SK-N-SH treated with all-trans-retinoic acid at 6 μM for 48 hours (cell line): ENCODE measurements around the gene ZDHHC8.

ENCODE experiments used
- ATAC-seq: fragments of 200-7000 bp; cut with Tn5 transposase; 3 replicates; pipeline ENCODE4 v1.9.1; 2020; ENCODE audit warnings: mild to moderate bottlenecking, moderate library complexity
- ARNTL ChIP-seq: fragments of 450-650 bp; formaldehyde crosslinking; IDR thresholded peaks from 2 replicates; pipeline ENCODE4 v1.5.0; 2020; ENCODE audit warnings: low read depth, mild to moderate bottlenecking, moderate library complexity, borderline replicate concordance
- BACH2 ChIP-seq: fragments of 250-450 bp; sonication (Bioruptor Pico); IDR thresholded peaks from 2 replicates; pipeline ENCODE4 v1.9.0; 2021; ENCODE audit warnings: mild to moderate bottlenecking, borderline replicate concordance
- CREB5 ChIP-seq: fragments of 250-450 bp; sonication (Bioruptor Pico); IDR thresholded peaks from 2 replicates; pipeline ENCODE4 v1.5.1; 2020; ENCODE audit warnings: low read depth, mild to moderate bottlenecking, moderate library complexity
- ESRRG ChIP-seq: fragments of 250-450 bp; sonication (Bioruptor Pico); IDR thresholded peaks from 2 replicates; pipeline ENCODE4 v1.6.1; 2021; ENCODE audit warnings: mild to moderate bottlenecking
- GLIS3 ChIP-seq: fragments of 250-450 bp; sonication (Bioruptor Pico); IDR thresholded peaks from 2 replicates; pipeline ENCODE4 v1.5.0; 2020; ENCODE audit warnings: mild to moderate bottlenecking, moderate library complexity
- OSR1 ChIP-seq: fragments of 250-450 bp; sonication (Bioruptor Pico); IDR thresholded peaks from 2 replicates; pipeline ENCODE4 v1.8.0; 2022; ENCODE audit warnings: moderate library complexity, mild to moderate bottlenecking, inconsistent platforms
- PATZ1 ChIP-seq: fragments of 250-450 bp; sonication (Bioruptor Pico); IDR thresholded peaks from 2 replicates; pipeline ENCODE4 v1.8.0; 2020; ENCODE audit warnings: mild to moderate bottlenecking, moderate library complexity, borderline replicate concordance
- POU6F1 ChIP-seq: fragments of 250-450 bp; sonication (Bioruptor Pico); IDR thresholded peaks from 2 replicates; pipeline ENCODE4 v1.8.0; 2021; ENCODE audit warnings: low read depth, mild to moderate bottlenecking, moderate library complexity, borderline replicate concordance
- RARB ChIP-seq: fragments of 250-450 bp; sonication (Bioruptor Pico); IDR thresholded peaks from 2 replicates; pipeline ENCODE4 v1.8.0; 2021; ENCODE audit warnings: mild to moderate bottlenecking, moderate library complexity
- SNAI2 ChIP-seq: fragments of 250-450 bp; sonication (Bioruptor Pico); IDR thresholded peaks from 2 replicates; pipeline ENCODE4 v1.5.0; 2020; ENCODE audit warnings: mild to moderate bottlenecking, moderate library complexity
- TCF4 ChIP-seq: fragments of 250-450 bp; sonication (Bioruptor Pico); IDR thresholded peaks from 2 replicates; pipeline ENCODE4 v1.8.0; 2021; ENCODE audit warnings: mild to moderate bottlenecking, moderate library complexity, borderline replicate concordance
- TOX ChIP-seq: fragments of 250-450 bp; sonication (Bioruptor Pico); IDR thresholded peaks from 2 replicates; pipeline ENCODE4 v1.8.0; 2021; ENCODE audit warnings: mild to moderate bottlenecking, moderate library complexity, borderline replicate concordance
- TSHZ2 ChIP-seq: fragments of 250-450 bp; sonication (Bioruptor Pico); IDR thresholded peaks from 2 replicates; pipeline ENCODE4 v1.5.0; 2020; ENCODE audit warnings: mild to moderate bottlenecking, moderate library complexity
- ZC3H10 ChIP-seq: fragments of 250-450 bp; sonication (Bioruptor Pico); IDR thresholded peaks from 2 replicates; pipeline ENCODE4 v1.5.1; 2021; ENCODE audit warnings: mild to moderate bottlenecking, moderate library complexity
- ZFP3 ChIP-seq: fragments of 250-450 bp; sonication (Bioruptor Pico); IDR thresholded peaks from 2 replicates; pipeline ENCODE4 v1.5.0; 2020; ENCODE audit warnings: mild to moderate bottlenecking, moderate library complexity
- ZFP30 ChIP-seq: fragments of 450-650 bp; formaldehyde crosslinking; IDR thresholded peaks from 2 replicates; pipeline ENCODE4 v1.5.0; 2022; ENCODE audit warnings: mild to moderate bottlenecking, moderate library complexity
- ZNF565 ChIP-seq: fragments of 450-650 bp; formaldehyde crosslinking; conservative IDR thresholded peaks from 2 replicates; pipeline ENCODE4 v1.5.0; 2020; ENCODE audit warnings: low read depth, mild to moderate bottlenecking, moderate library complexity
- ZNF8 ChIP-seq: fragments of 450-650 bp; formaldehyde crosslinking; IDR thresholded peaks from 2 replicates; pipeline ENCODE4 v1.5.0; 2020; ENCODE audit warnings: mild to moderate bottlenecking, moderate library complexity

ZDHHC8 gene

GRCh38 chr22:20167643-20168322 lies 36.2 kb downstream of the ZDHHC8 start (continued):
- TF ChIP-seq TOX (CRISPR knock-in tag) (no peak), POU6F1 (CRISPR knock-in tag) (no peak)

GRCh38 chr22:20169253-20169822 lies 37.7 kb downstream of the ZDHHC8 start:
- no peak for ATAC-seq
- TF ChIP-seq ZFP3 (CRISPR knock-in tag) (no peak), ZFP30 (no peak), ZNF565 (no peak), TSHZ2 (CRISPR knock-in tag) (no peak), BACH2 (no peak), POU6F1 (CRISPR knock-in tag) (no peak), TOX (CRISPR knock-in tag) (no peak), ARNTL (CRISPR knock-in tag) (no peak), RARB (CRISPR knock-in tag) (no peak), ESRRG (CRISPR knock-in tag) (no peak), SNAI2 (CRISPR knock-in tag) (no peak), TCF4 (no peak), OSR1 (no peak), ZNF8 (CRISPR knock-in tag) (no peak), ZC3H10 (CRISPR knock-in tag) (no peak), CREB5 (no peak), PATZ1 (CRISPR knock-in tag) (no peak), GLIS3 (CRISPR knock-in tag) (no peak)

GRCh38 chr22:20170170-20170569 lies 38.6 kb downstream of the ZDHHC8 start:
- TF ChIP-seq TOX (CRISPR knock-in tag) (no peak), ESRRG (CRISPR knock-in tag) (no peak)
- ATAC-seq, result no peak
